K562 (cell line): ENCODE measurements around the gene UBR3. TPM values are rescaled to one million over a fixed set of nuclear protein-coding genes. Genes with fewer than 3 reads are reported as not detected.

Source experiments
- ARID4B ChIP-seq: sonication (generic); formaldehyde crosslinking; IDR thresholded peaks from 2 replicates; pipeline ENCODE4 v1.8.0; 2022; ENCODE audit warnings: mild to moderate bottlenecking, missing genetic modification reagents
- ATF3 ChIP-seq, 2 experiments: fragments of 450-650 bp in 1 of 2; sonication (generic) in 1 of 2; formaldehyde crosslinking in 1 of 2; IDR thresholded peaks in 1 of 2; conservative IDR thresholded peaks in 1 of 2; 2 replicates each; pipeline versions ENCODE4 v1.6.1 to v1.8.1; 2016 to 2023; ENCODE audit warnings: mild to moderate bottlenecking in 2 of 2, moderate library complexity in 2 of 2, inconsistent platforms in 1 of 2, missing genetic modification reagents in 1 of 2
- CBFB ChIP-seq: sonication (generic); formaldehyde crosslinking; IDR thresholded peaks from 2 replicates; pipeline ENCODE4 v1.4.0; 2020; ENCODE audit warnings: mild to moderate bottlenecking, missing genetic modification reagents
- CREM ChIP-seq: IDR thresholded peaks from 2 replicates; pipeline ENCODE4 v1.6.1; 2014; ENCODE audit warnings: antibody characterized with exemption, low read depth
- DPF2 ChIP-seq: fragments of 450-650 bp; IDR thresholded peaks from 2 replicates; pipeline ENCODE4 v1.6.1; 2016
- FOXK1 ChIP-seq: sonication (generic); formaldehyde crosslinking; IDR thresholded peaks from 2 replicates; pipeline ENCODE4 v1.8.0; 2022; ENCODE audit warnings: missing genetic modification reagents, mild to moderate bottlenecking, borderline replicate concordance
- HMG20A ChIP-seq: fragments of 450-650 bp; formaldehyde crosslinking; conservative IDR thresholded peaks from 2 replicates; pipeline ENCODE4 v1.4.0; 2020; ENCODE audit warnings: mild to moderate bottlenecking, mixed read lengths
- IRF1 ChIP-seq: sonication (generic); formaldehyde crosslinking; IDR thresholded peaks from 2 replicates; pipeline ENCODE4 v1.8.0; 2022; ENCODE audit warnings: missing genetic modification reagents, mild to moderate bottlenecking, borderline replicate concordance
- IRF2 ChIP-seq: sonication (generic); formaldehyde crosslinking; IDR thresholded peaks from 2 replicates; pipeline ENCODE4 v1.8.1; 2022; ENCODE audit warnings: mild to moderate bottlenecking, missing genetic modification reagents
- NONO ChIP-seq, 2 experiments: fragments of 200-400 bp in 1 of 2; fragments of 450-650 bp in 1 of 2; formaldehyde crosslinking in 1 of 2; IDR thresholded peaks; 2 replicates each; pipeline ENCODE4 v1.6.1; 2017; ENCODE audit warnings: low read depth in 2 of 2, mild to moderate bottlenecking in 2 of 2, moderate library complexity in 2 of 2, low read length in 1 of 2
- PKNOX1 ChIP-seq: fragments of 450-650 bp; IDR thresholded peaks from 2 replicates; pipeline ENCODE4 v1.6.1; 2016
- SMARCE1 ChIP-seq: fragments of 450-650 bp; IDR thresholded peaks from 2 replicates; pipeline ENCODE4 v1.7.1; 2016; ENCODE audit warnings: mild to moderate bottlenecking
- TARDBP ChIP-seq: fragments of 450-650 bp; IDR thresholded peaks from 2 replicates; pipeline ENCODE4 v1.6.1; 2016
- YBX1 ChIP-seq: fragments of 450-650 bp; IDR thresholded peaks from 2 replicates; pipeline ENCODE4 v1.7.1; 2016; ENCODE audit warnings: mild to moderate bottlenecking
- ZKSCAN8 ChIP-seq: fragments of 200-800 bp; sonication (Bioruptor generic); IDR thresholded peaks from 2 replicates; pipeline ENCODE4 v1.6.1; 2016; ENCODE audit warnings: missing genetic modification characterization, missing compliant biosample characterization
- ZNF217 ChIP-seq: sonication (generic); formaldehyde crosslinking; IDR thresholded peaks from 2 replicates; pipeline ENCODE4 v1.8.0; 2022; ENCODE audit warnings: mild to moderate bottlenecking, missing genetic modification reagents
- ZNF239 ChIP-seq: fragments of 250-450 bp; sonication (Bioruptor Pico); IDR thresholded peaks from 2 replicates; pipeline ENCODE4 v1.4.0; 2020; ENCODE audit warnings: mild to moderate bottlenecking
- ZNF518B ChIP-seq: fragments of 250-450 bp; sonication (Bioruptor Pico); IDR thresholded peaks from 2 replicates; pipeline ENCODE4 v1.5.0; 2021; ENCODE audit warnings: mild to moderate bottlenecking, moderate library complexity
- polyA plus RNA-seq, 8 experiments: library from polyadenylated mRNA; depleted of rRNA in 4 of 8; stranded (reverse) in 5 of 8; unstranded in 3 of 8; fragments of >200 nt; fragmentation: Nextera tagmentation in 2 of 8; fragmentation: Illumina TruSeq in 1 of 8; extraction: Ambion mirVana in 2 of 8; extraction: Trizol in 1 of 8; gene quantifications; 2 replicates each; pipeline versions ENCODE4 v1.2.1 to v1.2.3, GENCODE V29; 2011 to 2014; ENCODE audit warnings: inconsistent platforms in 1 of 8, missing spikeins in 1 of 8
- total RNA-seq, 7 experiments: library from RNA; depleted of rRNA in 6 of 7; stranded (reverse); fragments of >200 nt in 6 of 7; fragmentation: Illumina TruSeq in 2 of 7; extraction: Trizol in 2 of 7; gene quantifications; 2 replicates each; pipeline versions ENCODE4 v1.2.1 to v1.2.3, GENCODE V29; 2011 to 2021; ENCODE audit warnings: low replicate concordance in 1 of 7

Gene UBR3
- total and polyA plus RNA-seq, 9 of the 15 experiments (the other 6 are each of a cell fraction or from before 2014, with no cell fraction given) = 14.4 to 63.5 (median 40.4) TPM

GRCh38 chr2:170101789-170102188, 274.5 kb downstream of the UBR3 start (continued):
- TF ChIP-seq ARID4B (CRISPR knock-in tag) (no peak), NONO (IDR thresholded peaks at IDR 0.05; ENCODE audit: low read depth in 2 of 2, low read length in 1 of 2) (no peak), ZNF217 (no peak), ATF3 (IDR thresholded peaks at IDR 0.05) (peak; percentile 37; the same call in 1 of the 2 replicates), ATF3 (CRISPR knock-in tag; conservative IDR thresholded peaks at IDR 0.05) (no peak), IRF2 (CRISPR knock-in tag) (no peak), YBX1 (no peak), CREM (no peak), SMARCE1 (peak; percentile 16; the same call in 1 of the 2 replicates), HMG20A (CRISPR knock-in tag) (no peak), FOXK1 (CRISPR knock-in tag) (no peak), TARDBP (no peak), PKNOX1 (no peak), IRF1 (no peak), CBFB (CRISPR knock-in tag) (no peak), ZNF239 (CRISPR knock-in tag) (no peak), ZKSCAN8 (no peak), DPF2 (0 out of 2 replicates have a peak, but pooled peaks have one; percentile 24), ZNF518B (no peak)
